RWPE1 (cell line): ENCODE results near the gene MED13L.

ENCODE experiments used
- CTCF ChIA-PET: fragments of 350-600 bp; sonication (Branson Sonifier 250); formaldehyde crosslinking; extraction: SDS; loops from one replicate; lab custom pipeline; 2021; lab: Yijun Ruan, JAX
- POLR2A ChIA-PET: fragments of 400-600 bp; formaldehyde crosslinking; extraction: SDS; loops from one replicate; lab custom pipeline; 2020; ENCODE audit warnings: antibody characterized with exemption; ENCODE audit not compliant: low non-redundant PET; lab: Yijun Ruan, JAX
- DNase-seq: peaks from one replicate; pipeline ENCODE4 v3.0.0; 2012; ENCODE audit warnings: low spot score
- H3K27ac ChIP-seq: fragments of 450-650 bp; 2 replicates; pipeline ENCODE4 v1.5.1; 2017
- TF ChIP-seq, protein P1 (sequence below): fragments of 450-650 bp; conservative IDR thresholded peaks from 2 replicates; pipeline ENCODE4 v1.5.1; 2017; ENCODE audit warnings: low read depth, mild to moderate bottlenecking

MED13L gene

DNA sequence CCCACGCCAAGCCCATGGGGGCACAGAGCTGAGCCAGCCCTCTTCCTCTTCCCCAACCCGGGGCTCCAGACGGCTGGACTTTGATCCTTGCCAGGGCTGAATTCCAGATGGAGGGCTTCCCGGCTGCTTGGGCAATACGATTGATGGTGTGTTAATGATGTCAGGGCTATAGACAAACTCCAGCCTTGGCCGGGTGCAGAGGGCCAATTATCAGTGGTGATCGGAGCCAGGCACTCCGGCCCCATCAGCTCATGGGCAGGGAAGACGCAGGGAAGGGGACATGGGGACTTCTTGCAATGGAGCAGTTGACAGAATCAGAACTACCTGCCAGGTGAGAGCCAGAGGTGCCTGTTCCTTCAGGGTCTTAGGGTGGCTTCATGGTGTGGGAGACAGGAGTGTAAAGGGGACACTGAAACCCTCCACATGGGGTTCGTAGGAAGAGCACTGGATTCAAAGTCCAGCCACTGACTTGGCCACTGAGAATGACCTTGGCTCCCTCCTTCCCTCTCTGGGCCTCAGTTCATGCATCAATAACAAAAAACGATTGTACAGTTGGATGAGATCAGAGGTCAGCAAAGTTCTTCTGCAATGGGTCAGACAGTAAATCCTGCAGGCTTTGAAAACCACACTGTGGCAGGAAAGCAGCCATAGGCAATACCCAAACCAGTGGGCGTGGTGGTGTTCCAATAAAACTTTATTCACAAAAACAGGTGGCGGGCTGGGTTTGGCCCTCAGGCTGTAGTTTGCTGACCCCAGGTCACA lies 333.7 kb downstream of the MED13L start:
- TF ChIP-seq, protein P1, sequence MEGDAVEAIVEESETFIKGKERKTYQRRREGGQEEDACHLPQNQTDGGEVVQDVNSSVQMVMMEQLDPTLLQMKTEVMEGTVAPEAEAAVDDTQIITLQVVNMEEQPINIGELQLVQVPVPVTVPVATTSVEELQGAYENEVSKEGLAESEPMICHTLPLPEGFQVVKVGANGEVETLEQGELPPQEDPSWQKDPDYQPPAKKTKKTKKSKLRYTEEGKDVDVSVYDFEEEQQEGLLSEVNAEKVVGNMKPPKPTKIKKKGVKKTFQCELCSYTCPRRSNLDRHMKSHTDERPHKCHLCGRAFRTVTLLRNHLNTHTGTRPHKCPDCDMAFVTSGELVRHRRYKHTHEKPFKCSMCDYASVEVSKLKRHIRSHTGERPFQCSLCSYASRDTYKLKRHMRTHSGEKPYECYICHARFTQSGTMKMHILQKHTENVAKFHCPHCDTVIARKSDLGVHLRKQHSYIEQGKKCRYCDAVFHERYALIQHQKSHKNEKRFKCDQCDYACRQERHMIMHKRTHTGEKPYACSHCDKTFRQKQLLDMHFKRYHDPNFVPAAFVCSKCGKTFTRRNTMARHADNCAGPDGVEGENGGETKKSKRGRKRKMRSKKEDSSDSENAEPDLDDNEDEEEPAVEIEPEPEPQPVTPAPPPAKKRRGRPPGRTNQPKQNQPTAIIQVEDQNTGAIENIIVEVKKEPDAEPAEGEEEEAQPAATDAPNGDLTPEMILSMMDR = no peak
- DNase-seq = no peak
- CTCF ChIA-PET = interaction anchor here (0.6 kb wide), 1 partner anchor 420 kb away, joined by 3 read pairs; no protein-coding TSS in a partner anchor
- POLR2A ChIA-PET = no interaction called here
- H3K27ac ChIP-seq = no peak overlapping the region

DNA sequence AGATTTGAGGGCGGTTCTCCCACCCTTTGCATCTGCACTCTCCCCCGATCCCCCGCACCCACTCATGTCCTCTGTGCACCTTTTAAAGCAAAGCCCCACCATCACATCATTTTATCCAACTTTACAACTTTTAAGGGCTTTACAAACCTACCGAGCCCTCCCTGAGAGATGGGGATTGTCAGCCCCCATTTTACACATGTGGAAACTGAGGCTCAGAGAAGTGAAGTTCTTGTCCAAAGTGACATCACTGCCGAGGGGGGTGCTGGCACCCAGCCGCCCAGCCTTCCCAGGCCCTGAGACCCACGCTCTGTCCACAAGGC lies 334.2 kb downstream of the MED13L start:
- DNase-seq = no peak
- CTCF ChIA-PET = interaction anchor here (0.6 kb wide), 1 partner anchor 420 kb away, joined by 3 read pairs; no protein-coding TSS in a partner anchor
- TF ChIP-seq, protein P1 = no peak
- no peak overlapping the region for H3K27ac ChIP-seq
- POLR2A ChIA-PET = no interaction called here

DNA sequence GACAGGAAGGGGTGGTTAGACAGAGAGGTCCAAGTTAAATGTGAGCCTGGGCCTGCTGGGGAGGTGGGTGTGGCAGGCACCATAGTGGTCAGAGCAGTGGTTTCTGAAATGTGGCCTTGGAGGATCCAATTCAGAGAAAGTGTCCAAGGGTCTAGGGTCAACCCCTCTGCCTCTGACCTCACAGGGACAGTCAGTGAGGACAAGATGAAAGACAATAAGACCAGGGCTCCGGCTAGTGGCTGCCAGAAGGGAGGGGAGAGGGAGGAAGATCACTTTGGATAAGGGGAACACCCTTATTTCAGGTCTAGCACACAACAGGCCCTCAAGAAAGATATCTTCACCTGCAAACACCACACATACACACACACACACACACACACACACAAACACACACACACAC lies 335.1 kb downstream of the MED13L start:
- POLR2A ChIA-PET = no interaction called here
- no peak overlapping the region for H3K27ac ChIP-seq
- TF ChIP-seq, protein P1 = no peak
- CTCF ChIA-PET = no interaction called here
- no peak for DNase-seq

DNA sequence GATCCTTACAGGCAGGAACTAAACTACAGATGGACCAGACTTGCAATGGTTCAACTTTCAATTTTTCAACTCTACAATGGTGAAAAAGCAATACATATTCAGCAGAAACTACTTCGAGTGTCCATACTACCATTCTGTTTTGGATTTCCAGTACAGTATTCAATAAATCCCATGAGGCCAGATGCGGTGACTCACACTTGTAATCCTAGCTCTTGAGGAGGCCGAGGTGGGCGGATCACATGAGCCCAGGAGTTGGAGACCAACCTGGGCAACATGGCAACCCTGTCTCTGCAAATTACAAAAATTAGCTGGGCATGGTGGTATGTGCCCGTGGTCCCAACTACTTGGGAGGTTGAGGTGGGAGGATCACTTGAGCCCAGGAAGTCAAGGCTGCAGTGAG lies 336.1 kb downstream of the MED13L start:
- no peak for DNase-seq
- no peak overlapping the region for H3K27ac ChIP-seq
- CTCF ChIA-PET = interaction anchor here (0.7 kb wide), 1 partner anchor 597 kb away, joined by 3 read pairs; no protein-coding TSS in a partner anchor
- POLR2A ChIA-PET = no interaction called here
- TF ChIP-seq, protein P1 = no peak

DNA sequence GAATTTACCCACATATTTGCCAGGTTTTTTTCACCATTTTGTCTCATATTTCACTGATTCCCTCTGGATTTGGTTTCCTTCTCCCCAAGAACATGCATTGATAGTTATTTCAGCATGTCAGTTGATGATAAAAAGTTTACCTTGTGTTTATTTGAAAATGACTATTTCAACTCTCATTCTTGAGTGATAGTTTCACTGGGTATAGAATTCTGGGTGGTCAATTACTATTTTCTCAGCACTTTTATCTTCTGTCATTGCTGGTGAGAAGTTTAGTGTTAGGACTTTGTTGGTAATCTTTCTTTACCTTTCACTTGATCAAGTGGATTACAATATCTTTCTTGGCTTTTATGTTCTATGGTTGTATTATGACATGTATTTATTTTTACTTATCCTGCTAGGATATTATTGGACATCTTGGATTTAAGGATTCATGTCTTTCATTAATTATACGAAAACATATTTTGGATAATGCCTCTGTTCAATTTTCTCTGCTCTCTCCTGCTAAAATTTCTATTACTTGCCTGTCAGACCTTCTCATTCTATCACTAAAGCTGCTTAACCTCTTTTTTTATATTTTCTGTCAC lies 338.6 kb downstream of the MED13L start:
- ChIA-PET POLR2A (no interaction called here), CTCF (interaction anchor here (0.6 to 0.8 kb wide), 2 partner anchors 10 to 29 kb away, joined by 3 to 6 read pairs; no protein-coding TSS in a partner anchor)
- DNase-seq = no peak
- H3K27ac ChIP-seq = no peak overlapping the region
- TF ChIP-seq, protein P1 = no peak

DNA sequence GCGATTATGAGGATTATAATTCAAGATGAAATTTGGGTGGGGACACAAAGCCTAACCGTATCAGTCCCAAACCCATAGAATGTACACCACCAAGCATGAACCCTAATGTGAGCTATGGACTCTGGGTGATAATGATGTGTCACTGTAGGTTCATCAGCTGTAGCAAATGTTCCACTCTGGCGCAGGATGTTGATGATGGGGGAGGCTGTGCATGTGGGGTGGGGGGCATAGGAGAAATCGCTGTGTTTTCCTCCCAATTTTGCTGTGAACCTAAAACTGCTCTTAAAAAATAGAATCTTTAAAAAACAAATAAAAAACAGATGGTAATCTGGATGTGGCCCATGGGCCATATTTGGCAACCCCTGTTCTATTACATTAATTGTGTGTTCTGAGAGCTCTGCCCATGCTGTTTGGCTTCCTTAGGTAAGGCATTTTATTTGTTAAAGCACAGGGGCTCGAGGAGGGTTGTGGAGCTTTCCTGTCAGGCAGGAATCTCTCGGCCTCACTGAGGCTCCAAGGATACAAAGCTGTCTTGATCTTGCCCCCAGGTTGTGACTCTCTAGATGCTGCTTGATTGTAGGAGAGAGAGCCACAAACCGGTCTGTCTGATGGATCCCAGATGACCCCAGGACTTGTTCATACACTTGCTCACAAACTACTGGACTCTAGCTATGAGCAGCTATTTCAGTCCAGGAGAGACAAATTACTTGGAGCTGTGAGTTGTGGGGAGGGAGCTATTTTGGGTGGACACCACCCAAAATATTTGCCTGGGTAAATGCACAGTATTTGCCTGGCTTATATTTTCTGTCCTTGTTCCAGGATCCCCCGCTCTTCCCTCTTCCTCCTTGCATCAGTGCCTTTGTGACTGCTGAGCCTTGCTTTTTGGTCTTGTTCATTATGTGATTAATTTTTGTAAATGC lies 340.2 kb downstream of the MED13L start:
- ChIA-PET CTCF (no interaction called here), POLR2A (no interaction called here)
- no peak for DNase-seq
- no peak overlapping the region for H3K27ac ChIP-seq
- TF ChIP-seq, protein P1 = no peak
